Endothelial cell of umbilical vein (primary cell): ENCODE data around the gene MAF. TPM values are rescaled to one million over a fixed set of nuclear protein-coding genes. Genes with fewer than 3 reads are reported as not detected.

Experiments
- BruUV-seq: library from RNA; stranded (reverse); fragments of 400-500 nt; replicated peaks from 2 replicates; lab custom pipeline; 2021; lab: Mats Ljungman, UMichigan
- CTCF ChIA-PET: fragments of 300-600, 350-600 bp; sonication (Branson Sonifier 250); formaldehyde crosslinking; loops from one replicate; lab custom pipeline; 2021; ENCODE audit warnings: antibody characterized with exemption, inconsistent platforms; lab: Charles Lee
- POLR2A ChIA-PET: fragments of 300-600, 350-600 bp; sonication (Branson Sonifier 250); formaldehyde crosslinking; loops from one replicate; lab custom pipeline; 2021; ENCODE audit warnings: antibody characterized with exemption, inconsistent platforms; lab: Charles Lee
- DNase-seq: peaks from one replicate; pipeline ENCODE4 v3.0.0-alpha.2; 2011; ENCODE audit warnings: low read depth, low spot score
- FAIRE-seq: peaks from 2 replicates; lab custom pipeline; 2011; peaks lifted over from hg19 to GRCh38; lab: Jason Lieb, UNC
- H2AFZ ChIP-seq: 2 replicates; pipeline ENCODE4 v1.6.0; 2012; ENCODE audit warnings: low read depth, low read length, control low read depth, inconsistent platforms
- H3K27ac ChIP-seq: 2 replicates; pipeline ENCODE4 v1.5.1; 2011; ENCODE audit warnings: low read depth, mild to moderate bottlenecking, control low read depth, low read length, moderate library complexity; ENCODE audit not compliant: insufficient read depth
- H3K27me3 ChIP-seq, 2 experiments: 2 replicates each; pipeline versions ENCODE4 v1.6.0 to v1.6.1; 2011; ENCODE audit warnings: low read length in 2 of 2, mixed read lengths in 1 of 2; ENCODE audit not compliant: control insufficient read depth in 2 of 2, insufficient read depth in 2 of 2
- H3K36me3 ChIP-seq, 2 experiments: 2 replicates in 1 of 2; 3 replicates in 1 of 2; pipeline ENCODE4 v1.5.1; 2011; ENCODE audit warnings: low read length in 2 of 2, mild to moderate bottlenecking in 1 of 2, moderate library complexity in 1 of 2; ENCODE audit not compliant: control insufficient read depth in 2 of 2, insufficient read depth in 2 of 2; ENCODE audit errors: extremely low read depth in 1 of 2
- H3K4me1 ChIP-seq: 3 replicates; pipeline ENCODE4 v1.5.1; 2011; ENCODE audit warnings: mild to moderate bottlenecking, low read length; ENCODE audit not compliant: control insufficient read depth, insufficient read depth; ENCODE audit errors: extremely low read depth
- H3K4me2 ChIP-seq: 2 replicates; pipeline ENCODE4 v1.6.1; 2011; ENCODE audit warnings: low read length, control low read depth, mixed read lengths; ENCODE audit not compliant: insufficient read depth
- H3K4me3 ChIP-seq, 3 experiments: fragments of 200-600 bp in 1 of 3; sonication (generic), shearing (Covaris generic) in 1 of 3; replicated peaks in 1 of 3; 2 replicates each; pipeline ENCODE4 v1.5.1; 2011 to 2016; ENCODE audit warnings: control low read depth in 3 of 3, low read length in 3 of 3, mild to moderate bottlenecking in 2 of 3, inconsistent platforms in 1 of 3, low read depth in 1 of 3, moderate library complexity in 1 of 3; ENCODE audit not compliant: insufficient read depth in 1 of 3
- H3K79me2 ChIP-seq: 2 replicates; pipeline ENCODE4 v1.6.0; 2012; ENCODE audit warnings: low read length, inconsistent platforms; ENCODE audit not compliant: control insufficient read depth, insufficient read depth
- H3K9ac ChIP-seq: replicated peaks from 2 replicates; pipeline ENCODE3; 2011; ENCODE audit warnings: low read length, control low read depth; ENCODE audit not compliant: insufficient read depth; ENCODE audit errors: extremely low read depth
- H3K9me1 ChIP-seq: replicated peaks from 3 replicates; pipeline ENCODE4 v1.6.0; 2011; ENCODE audit warnings: mild to moderate bottlenecking, low read length; ENCODE audit not compliant: control insufficient read depth, insufficient read depth; ENCODE audit errors: extremely low read depth
- H3K9me3 ChIP-seq: replicated peaks from 2 replicates; pipeline ENCODE4 v1.5.1; 2012; ENCODE audit warnings: low read length, inconsistent platforms; ENCODE audit not compliant: control insufficient read depth, insufficient read depth
- H4K20me1 ChIP-seq: replicated peaks from 2 replicates; pipeline ENCODE3; 2011; ENCODE audit warnings: mild to moderate bottlenecking, low read length; ENCODE audit not compliant: control insufficient read depth, insufficient read depth; ENCODE audit errors: extremely low read depth
- EZH2 ChIP-seq: IDR thresholded peaks from 2 replicates; pipeline ENCODE4 v1.6.1; 2012; ENCODE audit warnings: borderline replicate concordance, low read depth, mild to moderate bottlenecking, moderate library complexity, low read length, inconsistent platforms; ENCODE audit not compliant: severe bottlenecking
- FOS ChIP-seq: IDR thresholded peaks from 2 replicates; pipeline ENCODE4 v1.6.1; 2011; ENCODE audit warnings: mild to moderate bottlenecking, low read length, moderate library complexity, borderline replicate concordance; ENCODE audit not compliant: insufficient read depth
- GATA2 ChIP-seq: IDR thresholded peaks from 2 replicates; pipeline ENCODE4 v1.7.0; 2011; ENCODE audit warnings: low read depth, mild to moderate bottlenecking, moderate library complexity, mixed read lengths, low read length; ENCODE audit not compliant: insufficient read length, insufficient read depth
- JUN ChIP-seq: IDR thresholded peaks from 2 replicates; pipeline ENCODE4 v1.6.1; 2011; ENCODE audit warnings: borderline replicate concordance, low read depth; ENCODE audit not compliant: insufficient read length, insufficient read depth
- MYC ChIP-seq: IDR thresholded peaks from one replicate; pipeline ENCODE4 v1.6.1; 2011; ENCODE audit warnings: mild to moderate bottlenecking, low read depth, low read length
- POLR2A ChIP-seq: IDR thresholded peaks from 2 replicates; pipeline ENCODE4 v1.6.1; 2012; ENCODE audit warnings: low read depth, mild to moderate bottlenecking, control low read depth, low read length
- POLR2AphosphoS5 ChIP-seq: IDR thresholded peaks from 2 replicates; pipeline ENCODE4 v1.6.1; 2012; ENCODE audit warnings: low read depth, mild to moderate bottlenecking, control low read depth, low read length, moderate library complexity; ENCODE audit not compliant: insufficient read depth
- dilution Hi-C: fragments of 300-500 bp; cut with MboI; formaldehyde crosslinking; loops from one replicate; pipeline ENCODE4 v1.15.0; 2019; ENCODE audit warnings: low sequenced_read_pairs; ENCODE audit not compliant: extremely low pct_ligation_motif_present
- intact Hi-C: fragments of 100-400 bp; cut with micrococcal nuclease; formaldehyde crosslinking; loops from one replicate; pipeline ENCODE4 v1.10.0; 2022
- polyA plus RNA-seq, 4 experiments: library from polyadenylated mRNA; depleted of rRNA in 3 of 4; stranded (reverse) in 3 of 4; unstranded in 1 of 4; fragments of >200 nt; gene quantifications; 2 replicates each; pipeline versions ENCODE4 v1.2.1 to v1.2.3, GENCODE V29; 2011 to 2012; ENCODE audit warnings: missing spikeins in 1 of 4
- total RNA-seq: library from RNA; stranded (reverse); gene quantifications from 2 replicates; pipeline ENCODE4 v1.2.3, GENCODE V29; 2021
- TF ChIP-seq, protein P1 (sequence below): IDR thresholded peaks from 2 replicates; pipeline ENCODE4 v1.6.1; 2011; ENCODE audit not compliant: insufficient read depth, insufficient read length
- TF ChIP-seq, protein P2 (sequence below), 2 donors: IDR thresholded peaks; 1 replicate in 1 of 2; 2 replicates in 1 of 2; pipeline ENCODE4 v1.5.1; 2011; ENCODE audit warnings: low read length in 2 of 2, mild to moderate bottlenecking in 2 of 2, moderate library complexity in 2 of 2, control low read depth in 1 of 2, inconsistent platforms in 1 of 2, low read depth in 1 of 2; ENCODE audit not compliant: insufficient read depth in 1 of 2; ENCODE audit errors: extremely low read depth in 1 of 2

Gene MAF
- total and polyA plus RNA-seq, 2 donors (not counting 3 experiments of a cell fraction or from before 2014, with no cell fraction given): 0.04 to 0.33 TPM

DNA sequence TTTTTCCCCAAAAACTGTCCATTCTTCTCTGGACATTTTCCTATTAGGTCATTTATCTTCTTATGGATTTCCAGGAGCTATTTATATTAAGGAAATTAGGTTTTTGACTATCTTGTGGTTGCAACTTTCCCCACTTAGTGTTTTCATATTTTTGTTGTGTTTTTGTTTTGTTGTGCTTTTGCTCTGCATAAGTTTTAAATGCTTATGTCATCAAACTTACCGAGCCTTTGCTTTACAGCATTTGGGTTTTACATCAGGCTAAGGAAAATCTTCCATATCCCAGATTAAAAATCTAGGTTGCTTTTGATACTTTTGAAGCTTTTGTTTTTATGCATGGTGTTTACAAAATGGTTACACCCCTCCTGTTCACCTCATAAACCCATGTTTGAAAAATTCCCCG, 27.5 kb downstream of the MAF start:
- FAIRE-seq (no peak), DNase-seq (no peak)
- H3K36me3 ChIP-seq: no peaks in the 10 kb centered on the region
- H3K27me3 ChIP-seq: no peaks in the 10 kb centered on the region
- dilution Hi-C loops (no loop called here), intact Hi-C loops (no loop called here)
- BruUV-seq: no TSS peak
- ChIA-PET CTCF (no interaction called here), POLR2A (no interaction called here)
- no peak overlapping the region for H2AFZ ChIP-seq
- no peak overlapping the region for H3K9ac ChIP-seq
- H3K4me3 ChIP-seq: no peak overlapping the region
- H3K4me2 ChIP-seq: no peak overlapping the region
- TF ChIP-seq POLR2AphosphoS5 (no peak), JUN (no peak), GATA2 (no peak), MYC (no peak), FOS (no peak), POLR2A (no peak), EZH2 (no peak)
- TF ChIP-seq, protein P1, sequence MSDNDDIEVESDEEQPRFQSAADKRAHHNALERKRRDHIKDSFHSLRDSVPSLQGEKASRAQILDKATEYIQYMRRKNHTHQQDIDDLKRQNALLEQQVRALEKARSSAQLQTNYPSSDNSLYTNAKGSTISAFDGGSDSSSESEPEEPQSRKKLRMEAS: no peak
- TF ChIP-seq, protein P2, sequence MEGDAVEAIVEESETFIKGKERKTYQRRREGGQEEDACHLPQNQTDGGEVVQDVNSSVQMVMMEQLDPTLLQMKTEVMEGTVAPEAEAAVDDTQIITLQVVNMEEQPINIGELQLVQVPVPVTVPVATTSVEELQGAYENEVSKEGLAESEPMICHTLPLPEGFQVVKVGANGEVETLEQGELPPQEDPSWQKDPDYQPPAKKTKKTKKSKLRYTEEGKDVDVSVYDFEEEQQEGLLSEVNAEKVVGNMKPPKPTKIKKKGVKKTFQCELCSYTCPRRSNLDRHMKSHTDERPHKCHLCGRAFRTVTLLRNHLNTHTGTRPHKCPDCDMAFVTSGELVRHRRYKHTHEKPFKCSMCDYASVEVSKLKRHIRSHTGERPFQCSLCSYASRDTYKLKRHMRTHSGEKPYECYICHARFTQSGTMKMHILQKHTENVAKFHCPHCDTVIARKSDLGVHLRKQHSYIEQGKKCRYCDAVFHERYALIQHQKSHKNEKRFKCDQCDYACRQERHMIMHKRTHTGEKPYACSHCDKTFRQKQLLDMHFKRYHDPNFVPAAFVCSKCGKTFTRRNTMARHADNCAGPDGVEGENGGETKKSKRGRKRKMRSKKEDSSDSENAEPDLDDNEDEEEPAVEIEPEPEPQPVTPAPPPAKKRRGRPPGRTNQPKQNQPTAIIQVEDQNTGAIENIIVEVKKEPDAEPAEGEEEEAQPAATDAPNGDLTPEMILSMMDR (IDR thresholded peaks at IDR 0.05; ENCODE audit: extremely low read depth in 1 of 2, insufficient read depth in 1 of 2, low read depth in 1 of 2, low read length in 2 of 2): no peak
- no peaks in the 10 kb centered on the region for H3K4me1 ChIP-seq
- H3K9me3 ChIP-seq: peaks cover 2% of the 10 kb centered on the region
- H4K20me1 ChIP-seq: no peaks in the 10 kb centered on the region
- H3K9me1 ChIP-seq: no peaks in the 10 kb centered on the region
- no peak overlapping the region for H3K27ac ChIP-seq
- no peaks in the 10 kb centered on the region for H3K79me2 ChIP-seq
